DND-41 (cell line): ENCODE results near the gene GABRG3.

Experiments
- EZH2 ChIP-seq: IDR thresholded peaks from 3 replicates; pipeline ENCODE4 v1.6.1; 2012; ENCODE audit warnings: borderline replicate concordance, low read depth, mild to moderate bottlenecking, moderate library complexity, low read length, inconsistent platforms; ENCODE audit not compliant: severe bottlenecking
- TF ChIP-seq, protein P1 (sequence below): IDR thresholded peaks from 2 replicates; pipeline ENCODE4 v1.5.1; 2012; ENCODE audit warnings: borderline replicate concordance, low read length, moderate library complexity, mild to moderate bottlenecking; ENCODE audit not compliant: poor library complexity, severe bottlenecking; ENCODE audit errors: extremely low read depth

GRCh38 chr15:27268923-27269322 is 297.9 kb downstream of the GABRG3 start:
- TF ChIP-seq, protein P1, sequence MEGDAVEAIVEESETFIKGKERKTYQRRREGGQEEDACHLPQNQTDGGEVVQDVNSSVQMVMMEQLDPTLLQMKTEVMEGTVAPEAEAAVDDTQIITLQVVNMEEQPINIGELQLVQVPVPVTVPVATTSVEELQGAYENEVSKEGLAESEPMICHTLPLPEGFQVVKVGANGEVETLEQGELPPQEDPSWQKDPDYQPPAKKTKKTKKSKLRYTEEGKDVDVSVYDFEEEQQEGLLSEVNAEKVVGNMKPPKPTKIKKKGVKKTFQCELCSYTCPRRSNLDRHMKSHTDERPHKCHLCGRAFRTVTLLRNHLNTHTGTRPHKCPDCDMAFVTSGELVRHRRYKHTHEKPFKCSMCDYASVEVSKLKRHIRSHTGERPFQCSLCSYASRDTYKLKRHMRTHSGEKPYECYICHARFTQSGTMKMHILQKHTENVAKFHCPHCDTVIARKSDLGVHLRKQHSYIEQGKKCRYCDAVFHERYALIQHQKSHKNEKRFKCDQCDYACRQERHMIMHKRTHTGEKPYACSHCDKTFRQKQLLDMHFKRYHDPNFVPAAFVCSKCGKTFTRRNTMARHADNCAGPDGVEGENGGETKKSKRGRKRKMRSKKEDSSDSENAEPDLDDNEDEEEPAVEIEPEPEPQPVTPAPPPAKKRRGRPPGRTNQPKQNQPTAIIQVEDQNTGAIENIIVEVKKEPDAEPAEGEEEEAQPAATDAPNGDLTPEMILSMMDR, result no peak
- TF ChIP-seq EZH2, result no peak
